BE2C (cell line): Measurements from ENCODE around the gene TBC1D7.
A peak's percentile ranks its signal among the peaks of the same experiment; 100 is the strongest.

Experiments
- DNase-seq: peaks from one replicate; pipeline ENCODE4 v3.0.0-alpha.2; 2020
- H3K27me3 ChIP-seq: fragments of 250-450 bp; sonication (Bioruptor Pico); 2 replicates; pipeline ENCODE4 v1.5.1; 2020; ENCODE audit warnings: mild to moderate bottlenecking
- H3K36me3 ChIP-seq: fragments of 250-450 bp; sonication (Bioruptor Pico); 2 replicates; pipeline ENCODE4 v1.5.1; 2020; ENCODE audit warnings: mild to moderate bottlenecking
- H3K4me1 ChIP-seq: fragments of 250-450 bp; sonication (Bioruptor Pico); 2 replicates; pipeline ENCODE4 v1.5.1; 2020
- H3K4me3 ChIP-seq: 2 replicates; pipeline ENCODE4 v1.5.1; 2011; ENCODE audit warnings: low read depth, low read length
- H3K9me3 ChIP-seq: fragments of 250-450 bp; sonication (Bioruptor Pico); 2 replicates; pipeline ENCODE4 v1.5.1; 2020
- TF ChIP-seq, protein P1 (sequence below): IDR thresholded peaks from 2 replicates; pipeline ENCODE4 v1.5.1; 2012; ENCODE audit warnings: mild to moderate bottlenecking, low read depth, low read length

The TBC1D7 gene

DNA sequence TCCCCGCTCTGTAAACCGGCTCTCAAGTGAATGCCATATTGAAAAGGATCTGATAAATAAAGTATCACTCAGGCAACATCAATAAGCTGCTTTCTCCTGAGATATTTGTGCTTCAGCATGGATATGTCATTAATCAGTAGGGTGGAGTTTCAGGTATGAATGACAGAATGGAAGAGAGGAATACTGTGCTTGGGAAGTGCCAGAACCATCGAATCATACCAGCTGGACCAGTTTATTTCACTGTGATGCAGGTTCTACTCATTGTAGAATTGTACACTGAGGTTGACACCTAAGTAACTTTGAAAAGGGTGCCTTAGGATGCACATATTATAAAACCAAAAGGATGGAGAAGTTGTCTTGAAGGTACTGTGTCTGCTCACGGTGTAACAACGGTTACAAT lies 17.9 kb upstream of the TBC1D7 start:
- H3K27me3 ChIP-seq = no peaks in the 10 kb centered on the region
- H3K4me1 ChIP-seq = no peaks in the 10 kb centered on the region
- no peaks in the 10 kb centered on the region for H3K9me3 ChIP-seq
- TF ChIP-seq, protein P1, sequence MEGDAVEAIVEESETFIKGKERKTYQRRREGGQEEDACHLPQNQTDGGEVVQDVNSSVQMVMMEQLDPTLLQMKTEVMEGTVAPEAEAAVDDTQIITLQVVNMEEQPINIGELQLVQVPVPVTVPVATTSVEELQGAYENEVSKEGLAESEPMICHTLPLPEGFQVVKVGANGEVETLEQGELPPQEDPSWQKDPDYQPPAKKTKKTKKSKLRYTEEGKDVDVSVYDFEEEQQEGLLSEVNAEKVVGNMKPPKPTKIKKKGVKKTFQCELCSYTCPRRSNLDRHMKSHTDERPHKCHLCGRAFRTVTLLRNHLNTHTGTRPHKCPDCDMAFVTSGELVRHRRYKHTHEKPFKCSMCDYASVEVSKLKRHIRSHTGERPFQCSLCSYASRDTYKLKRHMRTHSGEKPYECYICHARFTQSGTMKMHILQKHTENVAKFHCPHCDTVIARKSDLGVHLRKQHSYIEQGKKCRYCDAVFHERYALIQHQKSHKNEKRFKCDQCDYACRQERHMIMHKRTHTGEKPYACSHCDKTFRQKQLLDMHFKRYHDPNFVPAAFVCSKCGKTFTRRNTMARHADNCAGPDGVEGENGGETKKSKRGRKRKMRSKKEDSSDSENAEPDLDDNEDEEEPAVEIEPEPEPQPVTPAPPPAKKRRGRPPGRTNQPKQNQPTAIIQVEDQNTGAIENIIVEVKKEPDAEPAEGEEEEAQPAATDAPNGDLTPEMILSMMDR = no peak
- no peak overlapping the region for H3K4me3 ChIP-seq
- H3K36me3 ChIP-seq = no peaks in the 10 kb centered on the region
- DNase-seq = no peak

DNA sequence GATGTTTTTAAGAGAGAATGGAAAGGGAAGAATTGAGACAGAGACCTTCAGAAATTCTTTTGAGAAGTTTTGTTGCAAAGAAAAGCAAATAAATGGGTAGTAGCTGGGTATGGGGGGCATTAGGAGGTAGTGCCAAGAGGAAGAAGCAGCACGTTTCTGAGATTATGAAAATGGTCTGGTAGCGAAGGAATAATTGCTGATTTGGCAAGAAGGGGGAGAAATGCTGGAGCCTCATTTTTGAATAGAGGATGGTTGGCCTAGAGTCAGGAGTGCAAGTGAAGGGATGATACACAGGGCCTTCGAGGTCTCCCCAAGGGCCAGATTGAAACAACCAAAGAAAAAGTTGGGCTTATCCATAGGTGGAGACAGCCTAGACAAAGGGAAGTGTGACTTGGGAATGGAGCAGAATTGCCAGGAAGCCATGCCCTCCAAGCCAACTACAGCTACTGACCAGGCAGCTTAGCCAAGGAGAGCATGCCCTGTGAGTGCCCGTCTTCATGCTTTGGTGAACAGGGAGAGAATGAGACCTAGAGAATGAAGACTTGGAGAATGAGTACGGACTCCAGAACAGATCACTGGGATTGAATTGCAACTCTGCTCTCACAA lies 14.2 kb upstream of the TBC1D7 start:
- no peak overlapping the region for H3K4me3 ChIP-seq
- no peaks in the 10 kb centered on the region for H3K36me3 ChIP-seq
- DNase-seq = no peak
- H3K9me3 ChIP-seq = no peaks in the 10 kb centered on the region
- H3K4me1 ChIP-seq = no peaks in the 10 kb centered on the region
- TF ChIP-seq, protein P1 = no peak
- H3K27me3 ChIP-seq = no peaks in the 10 kb centered on the region

DNA sequence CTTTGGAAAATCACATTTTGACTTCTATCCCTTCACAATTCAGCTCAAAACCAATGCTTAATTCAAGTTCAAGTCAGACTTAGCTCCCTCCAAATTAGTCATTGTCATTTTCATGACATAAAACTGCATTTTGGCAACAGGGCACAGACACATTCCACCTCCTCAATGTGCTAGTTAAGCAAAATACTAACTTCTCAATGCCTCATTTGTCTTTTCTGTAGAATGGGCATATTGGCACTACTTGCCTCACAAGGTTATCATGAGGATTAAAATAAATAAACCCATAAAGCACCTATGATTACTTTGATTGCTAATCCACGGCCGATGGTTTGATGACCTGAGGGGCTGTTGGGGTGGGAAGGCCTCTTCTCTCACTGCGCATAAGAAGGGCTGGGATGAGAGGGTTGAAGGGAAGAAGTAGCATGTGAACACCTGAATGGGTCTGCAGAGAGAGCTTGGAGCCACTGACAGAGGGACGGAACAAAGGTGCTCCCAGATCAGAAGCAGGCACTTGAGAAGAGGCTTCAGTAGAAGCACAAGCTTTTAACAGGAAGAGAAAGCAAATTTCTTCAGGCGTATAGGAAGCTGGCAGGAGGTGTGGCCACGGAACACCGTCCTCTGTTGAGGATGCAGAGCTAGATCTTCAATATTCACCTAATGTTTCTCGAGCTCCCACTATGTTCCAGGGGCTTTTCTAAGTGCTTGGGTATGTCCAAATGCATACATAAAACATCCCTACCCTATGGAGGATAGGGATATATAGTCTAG lies 11.7 kb upstream of the TBC1D7 start:
- no peaks in the 10 kb centered on the region for H3K4me1 ChIP-seq

DNA sequence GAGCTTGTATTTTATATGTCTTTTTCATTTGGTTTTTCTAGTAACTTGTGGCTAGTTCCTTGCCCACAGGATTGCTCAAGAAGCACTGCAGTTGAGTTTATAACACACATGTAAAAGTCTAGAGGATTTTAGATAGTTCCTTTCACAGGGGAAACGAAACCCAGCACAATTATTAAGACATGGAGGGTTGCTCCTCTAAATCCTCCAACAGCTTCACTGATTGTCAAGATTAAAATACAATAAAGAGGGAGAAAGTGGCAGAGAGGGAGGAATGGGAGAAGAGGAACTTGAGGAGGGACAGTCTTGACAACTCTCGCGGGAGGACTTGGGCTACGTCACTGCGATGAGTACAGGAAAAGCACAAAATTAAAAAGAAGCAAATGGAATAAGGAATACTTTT lies 9.7 kb upstream of the TBC1D7 start:
- no peaks in the 10 kb centered on the region for H3K36me3 ChIP-seq

More for the DNA sequence above, 11.7 kb upstream of the TBC1D7 start:
- Histone ChIP-seq H3K27me3 (no peaks in the 10 kb centered on the region), H3K36me3 (no peaks in the 10 kb centered on the region), H3K4me3 (no peak overlapping the region), H3K9me3 (no peaks in the 10 kb centered on the region)
- no peak for DNase-seq
- TF ChIP-seq, protein P1 = no peak

DNA sequence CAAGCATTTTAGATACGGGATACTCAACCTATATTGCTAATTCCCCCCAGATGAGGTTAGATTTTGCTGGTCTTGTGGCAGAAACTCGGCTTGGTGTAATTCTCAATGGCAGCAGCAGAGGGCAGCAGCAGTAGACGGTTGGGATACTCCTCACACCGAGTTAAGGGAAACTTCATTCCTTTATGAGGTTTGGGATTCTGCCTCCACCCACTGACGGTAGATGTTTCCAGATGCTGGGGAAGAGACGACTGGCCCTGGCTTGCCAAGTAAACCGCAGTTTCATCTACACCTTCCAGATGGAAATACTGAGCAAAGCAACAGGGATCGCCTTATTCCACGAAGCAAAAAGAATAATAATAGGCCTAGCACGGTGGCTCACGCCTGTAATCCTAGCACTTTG lies 8.2 kb upstream of the TBC1D7 start:
- DNase-seq = peak; percentile 79
- TF ChIP-seq, protein P1 = peak; percentile 92
- no peaks in the 10 kb centered on the region for H3K27me3 ChIP-seq

More for the DNA sequence above, 9.7 kb upstream of the TBC1D7 start:
- Histone ChIP-seq H3K27me3 (no peaks in the 10 kb centered on the region), H3K9me3 (no peaks in the 10 kb centered on the region), H3K4me1 (peaks cover 4% of the 10 kb centered on the region; the same call in 1 of the 2 replicates), H3K4me3 (no peak overlapping the region)
- TF ChIP-seq, protein P1 = no peak
- DNase-seq = no peak

DNA sequence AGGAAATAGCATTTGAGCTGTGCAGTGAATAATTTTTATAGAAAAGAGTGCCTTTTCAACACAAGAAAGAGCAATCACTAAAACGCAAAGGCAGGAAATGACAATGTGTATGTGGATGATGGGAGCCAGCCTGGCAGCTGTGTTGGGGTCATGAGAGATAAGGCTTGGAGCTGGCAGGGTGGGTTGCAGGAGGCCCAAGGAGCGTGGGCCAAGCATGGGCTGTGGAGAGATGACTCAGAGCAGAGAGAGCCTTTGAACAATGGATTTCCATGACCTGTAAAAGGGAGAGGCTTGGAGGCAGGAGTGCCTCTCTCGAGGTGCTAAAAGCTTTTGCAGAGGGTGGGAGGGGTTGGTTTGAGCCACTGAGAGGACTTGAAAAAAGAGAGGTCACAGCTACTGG lies 6.6 kb upstream of the TBC1D7 start:
- no peaks in the 10 kb centered on the region for H3K9me3 ChIP-seq

More for the DNA sequence above, 8.2 kb upstream of the TBC1D7 start:
- no peaks in the 10 kb centered on the region for H3K9me3 ChIP-seq
- H3K4me3 ChIP-seq = no peak overlapping the region
- H3K4me1 ChIP-seq = peaks cover 4% of the 10 kb centered on the region; the same call in 1 of the 2 replicates
- no peaks in the 10 kb centered on the region for H3K36me3 ChIP-seq

More for the DNA sequence above, 6.6 kb upstream of the TBC1D7 start:
- no peaks in the 10 kb centered on the region for H3K27me3 ChIP-seq
- DNase-seq = peak; percentile 35
- TF ChIP-seq, protein P1 = no peak
- H3K4me3 ChIP-seq = no peak overlapping the region
- no peaks in the 10 kb centered on the region for H3K36me3 ChIP-seq
- H3K4me1 ChIP-seq = peaks cover 4% of the 10 kb centered on the region; the same call in 1 of the 2 replicates
